Gastrocnemius medialis (tissue), 4 donors: ENCODE results near the gene ARHGAP42. TPM values are rescaled to one million over a fixed set of nuclear protein-coding genes. Genes with fewer than 3 reads are reported as not detected.

Experiments
- ATAC-seq, 2 donors: fragments of 150-250 bp; one replicate each; pipeline ENCODE4 v1.9.1; 2016
- DNase-seq, 2 donors: peaks; one replicate each; pipeline ENCODE4 v3.0.0-alpha.2; 2019
- H3K27ac ChIP-seq, 4 donors: fragments of 200-600 bp; sonication (generic); 1 replicate in 1 of 4; 2 replicates in 3 of 4; pipeline ENCODE4 v1.5.1; 2016 to 2018; ENCODE audit warnings: mild to moderate bottlenecking in 2 of 4, moderate library complexity in 1 of 4
- H3K27me3 ChIP-seq, 3 donors: fragments of 200-600 bp; sonication (generic) in 2 of 3; 1 replicate in 1 of 3; 2 replicates in 2 of 3; pipeline versions ENCODE4 v1.5.1 to v1.6.0; 2016 to 2019; ENCODE audit warnings: mild to moderate bottlenecking in 1 of 3, moderate library complexity in 1 of 3
- H3K36me3 ChIP-seq, 2 donors: fragments of 200-600 bp; sonication (generic) in 1 of 2; one replicate each; pipeline ENCODE4 v1.5.1; 2017 to 2018
- H3K4me1 ChIP-seq, 2 donors: fragments of 200-600 bp; sonication (generic) in 1 of 2; one replicate each; pipeline ENCODE4 v1.5.1; 2016 to 2017; ENCODE audit warnings: mild to moderate bottlenecking in 2 of 2
- H3K4me3 ChIP-seq, 4 donors: fragments of 200-600 bp; sonication (generic) in 3 of 4; 1 replicate in 1 of 4; 2 replicates in 3 of 4; pipeline ENCODE4 v1.5.1; 2016 to 2019; ENCODE audit warnings: mild to moderate bottlenecking in 2 of 4
- H3K9me3 ChIP-seq, 3 donors: fragments of 200-600 bp; sonication (generic) in 2 of 3; 1 replicate in 1 of 3; 2 replicates in 2 of 3; pipeline ENCODE4 v1.5.1; 2016 to 2019
- POLR2A ChIP-seq, 2 donors: fragments of 450-650 bp; IDR thresholded peaks; one replicate each; pipeline ENCODE4 v1.6.1; 2017; ENCODE audit warnings: antibody characterized with exemption in 2 of 2, mild to moderate bottlenecking in 2 of 2, moderate library complexity in 2 of 2
- in situ Hi-C, 4 donors: fragments of 200-750 bp; cut with MboI; loops; one replicate each; pipeline versions ENCODE4 v1.15.0 to v1.8.0; 2017; ENCODE audit warnings: low sequenced_read_pairs in 4 of 4
- intact Hi-C: fragments of 100-400 bp; cut with DNase I; formaldehyde crosslinking; loops from one replicate; pipeline ENCODE4 v1.15.1; 2023; ENCODE audit warnings: low total_unique reads
- total RNA-seq, 4 donors: library from RNA; depleted of rRNA; stranded (reverse); fragments of >200 nt; gene quantifications; one replicate each; pipeline versions ENCODE4 v1.1.0 to v1.2.3, GENCODE V29; 2016
- TF ChIP-seq, protein P1 (sequence below), 5 experiments: fragments of 450-650 bp in 3 of 5; fragments of 200-600 bp in 2 of 5; sonication (generic) in 2 of 5; IDR thresholded peaks in 4 of 5; conservative IDR thresholded peaks in 1 of 5; 1 replicate in 4 of 5; 2 replicates in 1 of 5; pipeline ENCODE4 v1.5.1; 2016 to 2019; ENCODE audit warnings: antibody characterized with exemption in 5 of 5, mild to moderate bottlenecking in 3 of 5, moderate library complexity in 3 of 5

The ARHGAP42 gene
- total RNA-seq, 4 donors from 2014 or later: 6.0 to 13.9 (median 10.2) TPM

GRCh38 chr11:100716838-100717237, 29.8 kb downstream of the ARHGAP42 start:
- Histone ChIP-seq H3K36me3 (no peaks in the 10 kb centered on the region), H3K9me3 (no peaks in the 10 kb centered on the region), H3K4me1 (peaks cover 18 to 60% of the 10 kb centered on the region in 2 donors), H3K27ac (peak overlapping the region; percentile 52 to 86 (median 67)), H3K27me3 (no peaks in the 10 kb centered on the region), H3K4me3 (peak overlapping the region in 1 of 4 donors; percentile 36)
- in situ Hi-C loops: no loop called here
- intact Hi-C loops: no loop called here
- DNase-seq: no peak
- TF ChIP-seq, protein P1, sequence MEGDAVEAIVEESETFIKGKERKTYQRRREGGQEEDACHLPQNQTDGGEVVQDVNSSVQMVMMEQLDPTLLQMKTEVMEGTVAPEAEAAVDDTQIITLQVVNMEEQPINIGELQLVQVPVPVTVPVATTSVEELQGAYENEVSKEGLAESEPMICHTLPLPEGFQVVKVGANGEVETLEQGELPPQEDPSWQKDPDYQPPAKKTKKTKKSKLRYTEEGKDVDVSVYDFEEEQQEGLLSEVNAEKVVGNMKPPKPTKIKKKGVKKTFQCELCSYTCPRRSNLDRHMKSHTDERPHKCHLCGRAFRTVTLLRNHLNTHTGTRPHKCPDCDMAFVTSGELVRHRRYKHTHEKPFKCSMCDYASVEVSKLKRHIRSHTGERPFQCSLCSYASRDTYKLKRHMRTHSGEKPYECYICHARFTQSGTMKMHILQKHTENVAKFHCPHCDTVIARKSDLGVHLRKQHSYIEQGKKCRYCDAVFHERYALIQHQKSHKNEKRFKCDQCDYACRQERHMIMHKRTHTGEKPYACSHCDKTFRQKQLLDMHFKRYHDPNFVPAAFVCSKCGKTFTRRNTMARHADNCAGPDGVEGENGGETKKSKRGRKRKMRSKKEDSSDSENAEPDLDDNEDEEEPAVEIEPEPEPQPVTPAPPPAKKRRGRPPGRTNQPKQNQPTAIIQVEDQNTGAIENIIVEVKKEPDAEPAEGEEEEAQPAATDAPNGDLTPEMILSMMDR (IDR thresholded peaks at IDR 0.05 in 4 of 5, conservative IDR thresholded peaks at IDR 0.05 in 1 of 5): no peak
- TF ChIP-seq POLR2A (IDR thresholded peaks at IDR 0.05): no peak
- ATAC-seq: no peak

DNA sequence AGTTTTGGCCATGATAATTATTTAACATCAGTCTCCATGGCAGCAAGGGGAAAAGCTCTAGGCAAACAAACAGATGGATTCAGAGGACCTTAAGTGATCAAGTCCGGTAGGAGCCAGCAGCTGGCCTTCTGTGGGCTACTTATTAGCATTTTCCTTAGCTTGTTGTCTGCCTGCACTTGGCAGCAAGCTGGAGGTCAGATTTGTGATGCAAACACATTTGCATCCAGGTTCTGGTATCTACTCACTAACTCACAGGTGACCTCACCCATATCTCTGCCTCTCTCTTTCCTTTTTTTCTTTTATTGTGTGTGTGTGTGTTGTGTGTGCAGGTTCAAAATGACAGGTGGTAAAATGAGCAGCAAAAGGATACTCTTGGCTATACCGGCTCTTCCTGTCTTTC, 32.3 kb downstream of the ARHGAP42 start:
- no peaks in the 10 kb centered on the region for H3K36me3 ChIP-seq
- H3K4me1 ChIP-seq: peaks cover 18 to 57% of the 10 kb centered on the region in 2 donors
- H3K4me3 ChIP-seq: peak overlapping the region in 1 of 4 donors; percentile 0
- intact Hi-C loops (loop anchor here (1.0 kb wide), 1 partner anchor 16 kb away; no protein-coding TSS in a partner anchor), in situ Hi-C loops (no loop called here)
- DNase-seq: no peak
- H3K9me3 ChIP-seq: no peaks in the 10 kb centered on the region
- peak; percentile 20 to 46 for ATAC-seq
- no peaks in the 10 kb centered on the region for H3K27me3 ChIP-seq
- TF ChIP-seq, protein P1 (IDR thresholded peaks at IDR 0.05 in 4 of 5, conservative IDR thresholded peaks at IDR 0.05 in 1 of 5): no peak
- TF ChIP-seq POLR2A (IDR thresholded peaks at IDR 0.05): no peak
- peak overlapping the region; percentile 52 to 86 (median 69) for H3K27ac ChIP-seq

- H3K4me1 ChIP-seq: peaks cover 18 to 53% of the 10 kb centered on the region in 2 donors
- no peaks in the 10 kb centered on the region for H3K27me3 ChIP-seq
- peak overlapping the region in 2 of 4 donors; percentile 0 to 15 for H3K4me3 ChIP-seq
- ATAC-seq: peak; percentile 89 to 93
- no peaks in the 10 kb centered on the region for H3K36me3 ChIP-seq
- intact Hi-C loops (loop anchor here (1.0 kb wide), 1 partner anchor 15 kb away; no protein-coding TSS in a partner anchor), in situ Hi-C loops (no loop called here)
- H3K9me3 ChIP-seq: no peaks in the 10 kb centered on the region
- no peak for TF ChIP-seq POLR2A (IDR thresholded peaks at IDR 0.05)
- TF ChIP-seq, protein P1 (IDR thresholded peaks at IDR 0.05 in 4 of 5, conservative IDR thresholded peaks at IDR 0.05 in 1 of 5): no peak
- H3K27ac ChIP-seq: peak overlapping the region; percentile 52 to 86 (median 69)
- DNase-seq: peak; percentile 50 to 62
These were observed 32.7 kb downstream of the ARHGAP42 start for GRCh38 chr11:100719809-100720221.

- H3K27ac ChIP-seq: no peak overlapping the region
- DNase-seq (no peak), ATAC-seq (no peak)
- H3K9me3 ChIP-seq: no peaks in the 10 kb centered on the region
- no peaks in the 10 kb centered on the region for H3K36me3 ChIP-seq
- no peaks in the 10 kb centered on the region for H3K27me3 ChIP-seq
- intact Hi-C loops (no loop called here), in situ Hi-C loops (no loop called here)
- H3K4me3 ChIP-seq: no peak overlapping the region
- peaks cover 14 to 26% of the 10 kb centered on the region in 2 donors for H3K4me1 ChIP-seq
- TF ChIP-seq, protein P1 (IDR thresholded peaks at IDR 0.05 in 4 of 5, conservative IDR thresholded peaks at IDR 0.05 in 1 of 5): no peak
These were observed 39.6 kb downstream of the ARHGAP42 start for GRCh38 chr11:100726680-100727079.

- ATAC-seq (peak; percentile 70 to 88), DNase-seq (peak in 1 of 2 donors; percentile 27)
- peak overlapping the region in 3 of 4 donors; percentile 21 to 36 (median 21) for H3K27ac ChIP-seq
- no peaks in the 10 kb centered on the region for H3K9me3 ChIP-seq
- peak overlapping the region in 1 of 4 donors; percentile 14 for H3K4me3 ChIP-seq
- in situ Hi-C loops (no loop called here), intact Hi-C loops (no loop called here)
- TF ChIP-seq, protein P1 (IDR thresholded peaks at IDR 0.05 in 4 of 5, conservative IDR thresholded peaks at IDR 0.05 in 1 of 5): no peak
- no peak for TF ChIP-seq POLR2A (IDR thresholded peaks at IDR 0.05)
- H3K27me3 ChIP-seq: no peaks in the 10 kb centered on the region
- H3K4me1 ChIP-seq: peaks cover 14 to 25% of the 10 kb centered on the region in 2 donors
- H3K36me3 ChIP-seq: no peaks in the 10 kb centered on the region
These were observed 40.3 kb downstream of the ARHGAP42 start for GRCh38 chr11:100727410-100727809.
